Esophagus muscularis mucosa (tissue), 4 donors: ENCODE data around the gene PSMG4. TPM values are rescaled to one million over a fixed set of nuclear protein-coding genes. Genes with fewer than 3 reads are reported as not detected.

Source experiments
- DNase-seq: peaks from one replicate; pipeline ENCODE4 v3.0.0-alpha.2; 2017; ENCODE audit errors: extremely low spot score
- H3K27ac ChIP-seq, 4 donors: fragments of 200-600 bp; sonication (generic); replicated peaks in 1 of 4; 1 replicate in 3 of 4; 2 replicates in 1 of 4; pipeline ENCODE4 v1.5.1; 2016 to 2019; ENCODE audit warnings: mild to moderate bottlenecking in 1 of 4
- H3K27me3 ChIP-seq, 4 donors: fragments of 200-600 bp; sonication (generic); one replicate each; pipeline versions ENCODE4 v1.5.1 to v1.6.0; 2016 to 2019
- H3K36me3 ChIP-seq, 4 donors: fragments of 200-600 bp; sonication (generic); one replicate each; pipeline ENCODE4 v1.5.1; 2016 to 2019
- H3K4me1 ChIP-seq, 4 donors: fragments of 200-600 bp; sonication (generic); one replicate each; pipeline ENCODE4 v1.5.1; 2016 to 2019
- H3K4me3 ChIP-seq, 4 donors: fragments of 200-600 bp; sonication (generic); 1 replicate in 2 of 4; 2 replicates in 2 of 4; pipeline ENCODE4 v1.5.1; 2016 to 2019; ENCODE audit warnings: mild to moderate bottlenecking in 4 of 4, moderate library complexity in 1 of 4
- H3K9me3 ChIP-seq, 4 donors: fragments of 200-600 bp; sonication (generic); 1 replicate in 3 of 4; 2 replicates in 1 of 4; pipeline ENCODE4 v1.5.1; 2016 to 2019
- CTCF ChIP-seq, 3 experiments: fragments of 200-600 bp in 2 of 3; fragments of 450-650 bp in 1 of 3; sonication (generic) in 2 of 3; IDR thresholded peaks; one replicate each; pipeline ENCODE4 v1.5.1; 2017 to 2019; ENCODE audit warnings: antibody characterized with exemption in 3 of 3, mild to moderate bottlenecking in 2 of 3, moderate library complexity in 1 of 3
- EP300 ChIP-seq: sonication (generic); formaldehyde crosslinking; IDR thresholded peaks from one replicate; pipeline ENCODE4 v1.6.1; 2017; ENCODE audit warnings: antibody characterized with exemption
- POLR2A ChIP-seq: fragments of 450-650 bp; IDR thresholded peaks from one replicate; pipeline ENCODE4 v1.6.1; 2017; ENCODE audit warnings: antibody characterized with exemption, moderate library complexity, mild to moderate bottlenecking, low read depth
- POLR2AphosphoS5 ChIP-seq, 2 donors: sonication (generic); formaldehyde crosslinking; IDR thresholded peaks; one replicate each; pipeline ENCODE4 v1.6.1; 2017; ENCODE audit warnings: antibody characterized with exemption in 2 of 2
- WGBS: methylation state at CpG from one replicate; pipeline ENCODE4 v1.1.5; 2018; 5-methylcytosine and 5-hydroxymethylcytosine counted together
- intact Hi-C: fragments of 100-400 bp; cut with DNase I; formaldehyde crosslinking; loops from one replicate; pipeline ENCODE4 v1.15.1; 2023
- total RNA-seq, 4 donors: library from RNA; depleted of rRNA; stranded (reverse); fragments of >200 nt; gene quantifications; one replicate each; pipeline versions ENCODE4 v1.1.0 to v1.2.1, GENCODE V29; 2016

PSMG4 gene
- total RNA-seq, 4 donors from 2014 or later: 21.4 to 28.6 (median 25.7) TPM

DNA sequence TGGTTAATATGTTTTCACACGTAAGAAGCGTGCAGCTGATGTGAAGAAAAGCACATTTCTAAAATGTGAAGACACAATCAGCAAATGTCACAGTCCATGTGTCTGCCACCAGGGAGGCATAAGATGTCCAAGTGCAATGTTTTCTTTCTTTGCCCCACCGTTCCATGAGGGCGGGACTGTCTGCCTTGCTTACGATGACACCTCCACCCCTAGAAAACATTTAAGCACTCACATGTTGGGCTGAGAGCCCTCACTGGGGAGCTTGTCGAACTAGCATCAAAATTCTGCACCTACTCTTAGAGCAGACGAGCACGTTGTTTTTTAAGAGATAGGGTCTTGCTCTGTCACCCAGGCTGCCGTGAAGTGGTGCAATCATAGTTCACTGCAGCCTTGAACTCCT is 57.6 kb downstream of the PSMG4 start:
- Histone ChIP-seq H3K4me1 (peaks cover 0 to 17% (median 15%) of the 10 kb centered on the region in 4 donors), H3K27ac (no peak overlapping the region), H3K36me3 (no peaks in the 10 kb centered on the region), H3K9me3 (no peaks in the 10 kb centered on the region), H3K27me3 (no peaks in the 10 kb centered on the region), H3K4me3 (no peak overlapping the region)
- 93% methylated on average over 9 of the region's 9 CpGs for WGBS
- no peak for DNase-seq
- TF ChIP-seq EP300 (no peak), POLR2A (no peak), CTCF (IDR thresholded peaks at IDR 0.05) (no peak), POLR2AphosphoS5 (IDR thresholded peaks at IDR 0.05) (no peak)
- intact Hi-C loops: no loop called here

GRCh38 chr6:3316818-3317217 is 58.1 kb downstream of the PSMG4 start:
- Histone ChIP-seq H3K9me3 (no peaks in the 10 kb centered on the region), H3K36me3 (no peaks in the 10 kb centered on the region), H3K4me1 (peaks cover 0 to 17% (median 15%) of the 10 kb centered on the region in 4 donors), H3K4me3 (no peak overlapping the region), H3K27me3 (no peaks in the 10 kb centered on the region), H3K27ac (no peak overlapping the region)
- WGBS: 95% methylated on average over 8 of the region's 8 CpGs
- no peak for TF ChIP-seq POLR2A
- TF ChIP-seq CTCF (IDR thresholded peaks at IDR 0.05): no peak
- no peak for TF ChIP-seq POLR2AphosphoS5 (IDR thresholded peaks at IDR 0.05)
- TF ChIP-seq EP300: no peak
- intact Hi-C loops: no loop called here
- DNase-seq: no peak

Other genes starting within 250 kb of the PSMG4 start
- 10 to 100 TPM; 23.3 to 34.3 (median 26.4) TPM for gene RIPK1, start 190.5 kb upstream of the PSMG4 start, total RNA-seq
- gene BPHL, start 140.2 kb upstream of the PSMG4 start, total RNA-seq: 1 to 10 TPM; 6.3 to 8.3 (median 7.3) TPM
- gene TUBB2A, start 101.4 kb upstream of the PSMG4 start, total RNA-seq: 100 to 1,000 TPM in 3 of 4 donors, 10 to 100 TPM in 1; 90.1 to 181 (median 146) TPM
- gene TUBB2B, start 31.3 kb upstream of the PSMG4 start, total RNA-seq: 10 to 100 TPM; 12.0 to 35.8 (median 20.9) TPM
- gene SLC22A23, start 198.1 kb downstream of the PSMG4 start, total RNA-seq: 10 to 100 TPM in 2 of 4 donors, 1 to 10 TPM in 2; 7.6 to 13.1 (median 9.5) TPM